HepG2 (cell line): ENCODE measurements around the gene MYO1B. TPM values are rescaled to one million over a fixed set of nuclear protein-coding genes. Genes with fewer than 3 reads are reported as not detected.

ENCODE experiments used
- DMTF1 ChIP-seq: sonication (generic); formaldehyde crosslinking; IDR thresholded peaks from 2 replicates; pipeline ENCODE4 v1.4.0; 2020; ENCODE audit warnings: mild to moderate bottlenecking, missing genetic modification reagents
- DNMT1 ChIP-seq: sonication (generic); formaldehyde crosslinking; IDR thresholded peaks from 2 replicates; pipeline ENCODE4 v1.5.1; 2020; ENCODE audit warnings: mild to moderate bottlenecking, missing genetic modification reagents
- KMT2B ChIP-seq: IDR thresholded peaks from 2 replicates; pipeline ENCODE4 v1.6.1; 2016; ENCODE audit warnings: missing genetic modification reagents, missing compliant biosample characterization
- RAD51 ChIP-seq: fragments of 450-650 bp; IDR thresholded peaks from 2 replicates; pipeline ENCODE4 v1.6.1; 2016; ENCODE audit warnings: borderline replicate concordance
- REXO4 ChIP-seq: sonication (generic); formaldehyde crosslinking; IDR thresholded peaks from 2 replicates; pipeline ENCODE4 v1.8.0; 2022; ENCODE audit warnings: missing genetic modification reagents, mild to moderate bottlenecking, borderline replicate concordance
- ZBTB40 ChIP-seq, 2 experiments: fragments of 450-650 bp in 1 of 2; sonication (generic) in 1 of 2; formaldehyde crosslinking in 1 of 2; IDR thresholded peaks; 2 replicates each; pipeline versions ENCODE4 v1.6.1 to v1.8.0; 2016 to 2022; ENCODE audit warnings: antibody characterized with exemption in 1 of 2, mild to moderate bottlenecking in 1 of 2, missing genetic modification reagents in 1 of 2
- ZNF503 ChIP-seq: sonication (generic); formaldehyde crosslinking; IDR thresholded peaks from 2 replicates; pipeline ENCODE4 v1.4.0; 2020; ENCODE audit warnings: missing genetic modification reagents
- ZNF784 ChIP-seq: sonication (generic); formaldehyde crosslinking; IDR thresholded peaks from 2 replicates; pipeline ENCODE4 v1.5.1; 2020; ENCODE audit warnings: missing genetic modification reagents, mild to moderate bottlenecking, borderline replicate concordance
- polyA plus RNA-seq, 8 experiments: library from polyadenylated mRNA; depleted of rRNA in 3 of 8; stranded (reverse) in 7 of 8; unstranded in 1 of 8; fragments of >200 nt; fragmentation: Illumina TruSeq in 4 of 8; extraction: Trizol in 4 of 8; gene quantifications; 2 replicates each; pipeline versions ENCODE4 v1.2.1 to v1.2.3, GENCODE V29; 2011 to 2016; ENCODE audit warnings: low read depth in 4 of 8, missing spikeins in 1 of 8, mixed read lengths in 1 of 8; ENCODE audit not compliant: insufficient read depth in 1 of 8
- total RNA-seq, 5 experiments: library from RNA; depleted of rRNA; stranded (reverse); fragments of >200 nt; fragmentation: Illumina TruSeq; extraction: Trizol; gene quantifications; 2 replicates each; pipeline ENCODE4 v1.2.3, GENCODE V29; 2016; ENCODE audit warnings: low read depth in 1 of 5
- TF ChIP-seq, protein P1 (sequence below): sonication (generic); formaldehyde crosslinking; conservative IDR thresholded peaks from 2 replicates; pipeline ENCODE4 v1.4.0; 2020; ENCODE audit warnings: missing genetic modification reagents
- TF ChIP-seq, protein P2 (sequence below): sonication (generic); formaldehyde crosslinking; IDR thresholded peaks from 2 replicates; pipeline ENCODE4 v1.8.1; 2023; ENCODE audit warnings: missing genetic modification reagents, inconsistent platforms, borderline replicate concordance

MYO1B gene
- total and polyA plus RNA-seq, 2 of the 13 experiments (the other 11 are each of a cell fraction or from before 2014, with no cell fraction given) = 36.9 to 89.8 TPM

DNA sequence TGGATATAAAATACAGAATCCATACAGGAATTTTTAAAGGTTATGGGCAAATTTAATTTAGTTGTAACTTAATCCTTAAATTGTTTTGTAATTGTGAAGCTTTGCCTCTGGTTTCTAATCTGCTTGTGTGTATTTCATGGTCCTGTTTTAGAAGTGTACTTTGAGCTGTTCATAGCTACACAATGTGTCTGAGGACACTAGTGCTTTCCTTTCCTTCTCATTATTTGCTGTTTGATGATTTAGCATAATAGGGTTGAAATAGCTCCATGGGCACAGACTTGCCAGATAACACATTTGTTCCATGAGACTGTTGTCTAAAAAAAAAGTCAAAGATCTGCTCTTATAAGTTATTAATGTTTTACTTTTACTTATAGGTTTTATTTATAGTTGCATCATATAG, 134.2 kb downstream of the MYO1B start (continued):
- no peak for TF ChIP-seq ZBTB40 (IDR thresholded peaks at IDR 0.05)
- TF ChIP-seq ZBTB40 (CRISPR knock-in tag; IDR thresholded peaks at IDR 0.05) = no peak
- TF ChIP-seq, protein P1, sequence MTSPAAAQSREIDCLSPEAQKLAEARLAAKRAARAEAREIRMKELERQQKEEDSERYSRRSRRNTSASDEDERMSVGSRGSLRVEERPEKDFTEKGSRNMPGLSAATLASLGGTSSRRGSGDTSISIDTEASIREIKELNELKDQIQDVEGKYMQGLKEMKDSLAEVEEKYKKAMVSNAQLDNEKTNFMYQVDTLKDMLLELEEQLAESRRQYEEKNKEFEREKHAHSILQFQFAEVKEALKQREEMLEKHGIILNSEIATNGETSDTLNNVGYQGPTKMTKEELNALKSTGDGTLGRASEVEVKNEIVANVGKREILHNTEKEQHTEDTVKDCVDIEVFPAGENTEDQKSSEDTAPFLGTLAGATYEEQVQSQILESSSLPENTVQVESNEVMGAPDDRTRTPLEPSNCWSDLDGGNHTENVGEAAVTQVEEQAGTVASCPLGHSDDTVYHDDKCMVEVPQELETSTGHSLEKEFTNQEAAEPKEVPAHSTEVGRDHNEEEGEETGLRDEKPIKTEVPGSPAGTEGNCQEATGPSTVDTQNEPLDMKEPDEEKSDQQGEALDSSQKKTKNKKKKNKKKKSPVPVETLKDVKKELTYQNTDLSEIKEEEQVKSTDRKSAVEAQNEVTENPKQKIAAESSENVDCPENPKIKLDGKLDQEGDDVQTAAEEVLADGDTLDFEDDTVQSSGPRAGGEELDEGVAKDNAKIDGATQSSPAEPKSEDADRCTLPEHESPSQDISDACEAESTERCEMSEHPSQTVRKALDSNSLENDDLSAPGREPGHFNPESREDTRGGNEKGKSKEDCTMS (CRISPR knock-in tag) = no peak
- TF ChIP-seq DMTF1 (CRISPR knock-in tag) = no peak
- no peak for TF ChIP-seq REXO4
- TF ChIP-seq, protein P2, sequence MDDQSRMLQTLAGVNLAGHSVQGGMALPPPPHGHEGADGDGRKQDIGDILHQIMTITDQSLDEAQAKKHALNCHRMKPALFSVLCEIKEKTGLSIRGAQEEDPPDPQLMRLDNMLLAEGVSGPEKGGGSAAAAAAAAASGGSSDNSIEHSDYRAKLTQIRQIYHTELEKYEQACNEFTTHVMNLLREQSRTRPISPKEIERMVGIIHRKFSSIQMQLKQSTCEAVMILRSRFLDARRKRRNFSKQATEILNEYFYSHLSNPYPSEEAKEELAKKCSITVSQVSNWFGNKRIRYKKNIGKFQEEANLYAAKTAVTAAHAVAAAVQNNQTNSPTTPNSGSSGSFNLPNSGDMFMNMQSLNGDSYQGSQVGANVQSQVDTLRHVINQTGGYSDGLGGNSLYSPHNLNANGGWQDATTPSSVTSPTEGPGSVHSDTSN (CRISPR knock-in tag) = no peak
- TF ChIP-seq ZNF784 = no peak
- no peak for TF ChIP-seq DNMT1
- 0 out of 2 replicates have a peak, but pooled peaks have one; percentile 16 for TF ChIP-seq KMT2B (CRISPR knock-in tag)
- TF ChIP-seq ZNF503 (CRISPR knock-in tag) = no peak
- TF ChIP-seq RAD51 = no peak
